GM19438 (cell line): Measurements from ENCODE around the gene ADTRP.
"Not testable (repeated sequence)": the region's sequence is repeated elsewhere in the genome, so short reads cannot be mapped to it uniquely, and the experiment has no call there.

Experiments
- ATAC-seq: cut with Tn5 transposase; IDR thresholded peaks from one replicate; pipeline ENCODE4 v1.9.1; 2021; ENCODE audit warnings: low read depth; ENCODE audit not compliant: unreplicated experiment

ADTRP gene

GRCh38 chr6:11702500-11703130, 76.0 kb downstream of the ADTRP start:
- no peak for ATAC-seq

- ATAC-seq = no peak
Measured at GRCh38 chr6:11702089-11702488, 76.5 kb downstream of the ADTRP start.

- no peak for ATAC-seq
Measured at GRCh38 chr6:11701573-11701972, 77.0 kb downstream of the ADTRP start.

- no peak for ATAC-seq
Measured at GRCh38 chr6:11700118-11700718, 78.4 kb downstream of the ADTRP start.

- no peak for ATAC-seq
Measured at GRCh38 chr6:11699576-11699975, 79.0 kb downstream of the ADTRP start.

- no peak for ATAC-seq
Measured at GRCh38 chr6:11692451-11693376, 85.9 kb downstream of the ADTRP start.

- no peak for ATAC-seq
Measured at GRCh38 chr6:11689847-11690246, 88.8 kb downstream of the ADTRP start.

GRCh38 chr6:11689400-11689799, 89.2 kb downstream of the ADTRP start:
- ATAC-seq = not testable (repeated sequence)

- no peak for ATAC-seq
Measured at GRCh38 chr6:11688425-11688709, 90.2 kb downstream of the ADTRP start.

GRCh38 chr6:11685481-11686093, 93.0 kb downstream of the ADTRP start:
- ATAC-seq = no peak

- no peak for ATAC-seq
Measured at GRCh38 chr6:11684901-11685480, 93.6 kb downstream of the ADTRP start.

- ATAC-seq = no peak
Measured at GRCh38 chr6:11683871-11684270, 94.7 kb downstream of the ADTRP start.

GRCh38 chr6:11682561-11682975, 96.0 kb downstream of the ADTRP start:
- ATAC-seq = no peak

- no peak for ATAC-seq
Measured at GRCh38 chr6:11681770-11682169, 96.8 kb downstream of the ADTRP start.

- ATAC-seq = no peak
Measured at GRCh38 chr6:11681357-11681756, 97.2 kb downstream of the ADTRP start.

GRCh38 chr6:11680479-11680878, 98.1 kb downstream of the ADTRP start:
- not testable (repeated sequence) for ATAC-seq

- no peak for ATAC-seq
Measured at GRCh38 chr6:11679099-11679498, 99.5 kb downstream of the ADTRP start.

- no peak for ATAC-seq
Measured at GRCh38 chr6:11675601-11676000, 103.0 kb downstream of the ADTRP start.

- ATAC-seq = no peak
Measured at GRCh38 chr6:11672669-11673068, 105.9 kb downstream of the ADTRP start.

- ATAC-seq = no peak
Measured at GRCh38 chr6:11672256-11672655, 106.3 kb downstream of the ADTRP start.

GRCh38 chr6:11669696-11670095, 108.9 kb downstream of the ADTRP start:
- no peak for ATAC-seq
